CD4-positive, alpha-beta T cell treated with Interleukin-10 for 1 hour (primary cell): ENCODE measurements around the gene MEDAG.

Source experiments
- DNase-seq: peaks from one replicate; pipeline ENCODE4 v3.0.0-alpha.2; 2020

Gene MEDAG

DNA sequence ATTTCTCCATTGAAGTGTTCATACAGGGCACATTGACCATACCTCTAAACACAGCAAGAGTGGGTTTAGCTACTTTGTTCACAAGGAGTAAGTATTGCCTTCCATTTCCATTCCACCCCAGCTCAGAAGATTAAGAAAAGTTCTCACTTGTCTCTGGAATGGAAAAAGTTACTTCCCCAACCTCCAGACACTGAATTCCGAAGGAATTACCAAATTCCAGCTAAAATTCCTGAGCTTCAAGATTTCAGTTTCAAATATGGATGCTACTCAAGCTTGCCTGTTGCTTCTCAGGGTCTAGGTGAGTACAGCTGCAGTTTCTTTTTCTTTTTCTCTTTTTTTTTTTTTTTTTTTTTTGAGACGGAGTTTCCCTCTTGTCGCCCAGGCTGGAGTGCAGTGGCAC, 60.0 kb downstream of the MEDAG start:
- no peak for DNase-seq

DNA sequence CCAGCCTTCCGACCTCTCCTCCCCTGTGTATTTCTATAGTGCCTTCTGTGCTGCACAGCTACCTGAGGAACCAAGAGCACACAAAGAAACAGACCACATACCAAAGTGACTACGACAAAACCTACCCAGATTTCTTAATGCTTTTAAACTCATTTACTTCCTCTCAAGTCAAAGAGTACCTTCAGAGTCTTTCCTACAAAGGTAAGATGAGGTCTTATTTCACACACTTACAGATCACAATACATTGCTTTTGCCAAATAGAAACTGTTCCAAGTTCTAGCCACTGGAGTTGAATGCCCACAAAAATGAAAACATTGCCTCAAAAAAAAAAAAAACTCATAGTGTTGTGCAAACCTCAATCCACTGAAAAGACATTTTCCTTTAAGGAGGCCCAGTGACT, 62.8 kb downstream of the MEDAG start:
- DNase-seq: no peak

- no peak for DNase-seq
Observed at GRCh38 chr13:30971575-30971974, 65.5 kb downstream of the MEDAG start.

GRCh38 chr13:30972888-30973377, 66.9 kb downstream of the MEDAG start:
- no peak for DNase-seq

DNA sequence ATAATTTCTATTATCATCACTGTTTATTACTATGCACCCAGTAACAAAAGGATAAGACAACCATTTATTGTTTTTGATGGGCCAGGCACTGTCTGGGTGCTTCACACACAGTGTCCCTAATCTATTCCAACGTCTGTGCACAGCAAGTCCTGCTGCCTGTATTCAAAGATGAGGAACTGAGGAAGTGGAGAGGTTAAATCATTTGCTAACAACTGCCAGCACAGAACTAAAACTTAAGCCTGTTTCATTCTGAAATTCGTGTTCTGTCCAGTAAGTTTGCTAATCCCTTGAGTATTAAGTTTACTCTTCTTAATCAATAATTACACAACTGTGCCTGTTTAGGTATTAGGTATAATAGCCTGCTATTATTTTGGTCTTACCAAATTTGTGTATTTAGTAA, 68.3 kb downstream of the MEDAG start:
- no peak for DNase-seq
